Lung (tissue), 12 donors: ENCODE results near the gene DNAH10. TPM values are rescaled to one million over a fixed set of nuclear protein-coding genes. Genes with fewer than 3 reads are reported as not detected.

ENCODE experiments used
- ATAC-seq: fragments of 200-7000 bp; cut with Tn5 transposase; one replicate; pipeline ENCODE4 v1.9.1; 2020; ENCODE audit warnings: moderate number of reproducible peaks; ENCODE audit not compliant: insufficient read depth, low FRiP score
- DNase-seq, 3 donors: peaks; one replicate each; pipeline ENCODE4 v3.0.0-alpha.2; 2013 to 2017
- H3K27ac ChIP-seq, 2 donors: one replicate each; pipeline ENCODE4 v1.5.1; 2013; ENCODE audit warnings: mild to moderate bottlenecking in 2 of 2, moderate library complexity in 2 of 2, control low read depth in 1 of 2, inconsistent platforms in 1 of 2, low read depth in 1 of 2, low read length in 1 of 2
- H3K27me3 ChIP-seq, 3 donors: one replicate each; pipeline ENCODE4 v1.5.1; 2013; ENCODE audit warnings: low read length in 2 of 3; ENCODE audit not compliant: control insufficient read depth in 3 of 3, insufficient read depth in 3 of 3
- H3K36me3 ChIP-seq, 4 donors: one replicate each; pipeline ENCODE4 v1.5.1; 2013; ENCODE audit warnings: low read length in 4 of 4, mild to moderate bottlenecking in 1 of 4, moderate library complexity in 1 of 4; ENCODE audit not compliant: control insufficient read depth in 4 of 4, insufficient read depth in 4 of 4
- H3K4me1 ChIP-seq, 5 donors: one replicate each; pipeline ENCODE4 v1.5.1; 2013; ENCODE audit warnings: low read length in 5 of 5, mild to moderate bottlenecking in 2 of 5, moderate library complexity in 1 of 5; ENCODE audit not compliant: control insufficient read depth in 5 of 5, insufficient read depth in 5 of 5
- H3K4me3 ChIP-seq: one replicate; pipeline ENCODE4 v1.5.1; 2013; ENCODE audit warnings: mild to moderate bottlenecking, control low read depth, moderate library complexity
- H3K9ac ChIP-seq, 2 donors: one replicate each; pipeline ENCODE4 v1.5.1; 2013; ENCODE audit warnings: low read length in 2 of 2, control low read depth in 1 of 2; ENCODE audit not compliant: insufficient read depth in 1 of 2
- H3K9me3 ChIP-seq, 4 donors: one replicate each; pipeline ENCODE4 v1.5.1; 2013; ENCODE audit warnings: low read length in 3 of 4, mild to moderate bottlenecking in 1 of 4, moderate library complexity in 1 of 4; ENCODE audit not compliant: control insufficient read depth in 4 of 4, insufficient read depth in 3 of 4
- WGBS, 2 donors: extraction: QIAGEN DNeasy Blood & Tissue Kit; methylation state at CpG; one replicate each; pipeline ENCODE4 v1.1.7; 2013; 5-methylcytosine and 5-hydroxymethylcytosine counted together
- polyA plus RNA-seq, 2 donors: library from polyadenylated mRNA; stranded (reverse); fragments of 200-250 nt; gene quantifications; one replicate each; pipeline ENCODE4 v1.2.1, GENCODE V29; 2013
- total RNA-seq, 2 donors: library from RNA; depleted of rRNA in 1 of 2; stranded (reverse); fragments of >200 nt in 1 of 2; gene quantifications; one replicate each; pipeline ENCODE4 v1.2.1, GENCODE V29; 2014 to 2021
- TF ChIP-seq, protein P1 (sequence below): IDR thresholded peaks from 2 replicates; pipeline ENCODE4 v1.5.1; 2012; ENCODE audit warnings: mild to moderate bottlenecking; ENCODE audit errors: control extremely low read depth, extremely low read depth
- donor health status: control.
- donor health status: control.
- donor health status: Bipolar disorder and iron deficiency.
- donor health status: healthy.
- donor health status: DM: yes; HTN: yes; CAD: no.

Gene DNAH10
- total and polyA plus RNA-seq, 4 donors: 2.0 to 21.7 (median 9.1) TPM

DNA sequence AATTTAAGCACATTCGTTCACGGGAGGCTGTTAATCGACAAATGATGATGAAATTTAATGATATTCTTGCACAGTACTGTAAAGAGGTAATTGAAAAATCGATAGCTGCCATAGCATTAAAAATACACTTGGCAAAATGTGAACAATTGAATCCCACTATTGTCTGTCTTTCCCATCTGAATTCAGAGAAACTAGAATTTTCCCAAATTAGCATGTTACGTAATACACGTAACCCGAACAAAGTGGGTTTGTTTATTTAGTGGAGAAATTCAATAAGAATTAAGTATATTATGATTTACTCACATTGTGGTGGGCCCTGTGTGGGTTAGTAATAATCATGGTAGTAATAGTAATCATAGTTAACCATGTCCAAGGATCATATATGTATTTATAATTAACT is 31.9 kb downstream of the DNAH10 start:
- H3K4me3 ChIP-seq: no peak overlapping the region
- TF ChIP-seq, protein P1, sequence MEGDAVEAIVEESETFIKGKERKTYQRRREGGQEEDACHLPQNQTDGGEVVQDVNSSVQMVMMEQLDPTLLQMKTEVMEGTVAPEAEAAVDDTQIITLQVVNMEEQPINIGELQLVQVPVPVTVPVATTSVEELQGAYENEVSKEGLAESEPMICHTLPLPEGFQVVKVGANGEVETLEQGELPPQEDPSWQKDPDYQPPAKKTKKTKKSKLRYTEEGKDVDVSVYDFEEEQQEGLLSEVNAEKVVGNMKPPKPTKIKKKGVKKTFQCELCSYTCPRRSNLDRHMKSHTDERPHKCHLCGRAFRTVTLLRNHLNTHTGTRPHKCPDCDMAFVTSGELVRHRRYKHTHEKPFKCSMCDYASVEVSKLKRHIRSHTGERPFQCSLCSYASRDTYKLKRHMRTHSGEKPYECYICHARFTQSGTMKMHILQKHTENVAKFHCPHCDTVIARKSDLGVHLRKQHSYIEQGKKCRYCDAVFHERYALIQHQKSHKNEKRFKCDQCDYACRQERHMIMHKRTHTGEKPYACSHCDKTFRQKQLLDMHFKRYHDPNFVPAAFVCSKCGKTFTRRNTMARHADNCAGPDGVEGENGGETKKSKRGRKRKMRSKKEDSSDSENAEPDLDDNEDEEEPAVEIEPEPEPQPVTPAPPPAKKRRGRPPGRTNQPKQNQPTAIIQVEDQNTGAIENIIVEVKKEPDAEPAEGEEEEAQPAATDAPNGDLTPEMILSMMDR: no peak
- no peak for ATAC-seq
- DNase-seq: no peak
- no peak overlapping the region for H3K27ac ChIP-seq
- no peaks in the 10 kb centered on the region for H3K9me3 ChIP-seq
- no peaks in the 10 kb centered on the region for H3K4me1 ChIP-seq
- no peaks in the 10 kb centered on the region for H3K36me3 ChIP-seq
- WGBS, 2 donors: 79 to 82% methylated on average over 7 of the region's 7 CpGs
- no peak overlapping the region for H3K9ac ChIP-seq
- H3K27me3 ChIP-seq: no peaks in the 10 kb centered on the region

DNA sequence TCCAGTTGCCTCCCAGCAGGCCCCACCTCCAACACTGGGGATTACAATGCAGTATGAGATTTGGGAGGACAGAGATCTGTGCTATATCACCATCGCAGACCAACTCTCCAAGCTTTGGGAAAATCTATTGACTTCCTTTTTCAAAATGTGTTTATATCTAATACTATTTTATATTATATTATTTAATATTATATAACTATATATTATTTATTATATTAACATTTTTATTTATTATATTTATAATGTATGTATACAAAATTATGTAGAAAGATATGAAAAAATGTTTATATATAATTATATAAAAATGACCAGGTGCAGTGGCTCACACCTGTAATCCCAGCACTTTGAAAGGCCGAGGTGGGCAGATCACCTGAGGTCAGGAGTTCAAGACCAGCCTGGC is 36.4 kb downstream of the DNAH10 start:
- TF ChIP-seq, protein P1: no peak

DNA sequence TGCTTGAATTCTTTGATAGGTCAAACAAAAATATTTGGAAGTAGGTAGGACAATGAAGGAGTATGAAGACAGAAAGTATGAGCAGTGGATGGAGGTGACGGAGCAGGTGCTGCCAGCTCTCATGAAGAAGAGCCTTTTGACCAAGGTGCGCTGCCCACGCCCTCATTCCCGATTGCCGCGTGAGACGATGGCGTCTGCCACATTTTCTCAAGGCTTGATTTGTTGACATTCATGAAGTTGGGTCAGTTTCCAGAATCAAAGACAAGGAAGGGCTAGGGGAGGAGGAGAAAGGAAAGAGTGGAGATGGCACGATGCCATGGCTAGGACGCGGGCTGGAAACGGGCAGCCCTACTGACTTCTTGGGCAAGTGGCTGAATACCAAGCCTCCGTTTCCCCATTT is 37.1 kb downstream of the DNAH10 start:
- no peak overlapping the region for H3K9ac ChIP-seq
- no peaks in the 10 kb centered on the region for H3K27me3 ChIP-seq
- TF ChIP-seq, protein P1: no peak
- ATAC-seq (no peak), DNase-seq (no peak)
- no peaks in the 10 kb centered on the region for H3K4me1 ChIP-seq
- no peak overlapping the region for H3K27ac ChIP-seq
- H3K36me3 ChIP-seq: no peaks in the 10 kb centered on the region
- WGBS, 2 donors: 89 to 94% methylated on average over 13 of the region's 13 CpGs
- H3K9me3 ChIP-seq: no peaks in the 10 kb centered on the region
- H3K4me3 ChIP-seq: no peak overlapping the region

More for the DNA sequence above, 36.4 kb downstream of the DNAH10 start:
- ATAC-seq (no peak), DNase-seq (no peak)
- H3K36me3 ChIP-seq: no peaks in the 10 kb centered on the region
- H3K9ac ChIP-seq: no peak overlapping the region
- no peaks in the 10 kb centered on the region for H3K4me1 ChIP-seq
- H3K4me3 ChIP-seq: no peak overlapping the region
- H3K27ac ChIP-seq: no peak overlapping the region
- 95% methylated on average over 2 of the region's 2 CpGs for WGBS, 2 donors
- no peaks in the 10 kb centered on the region for H3K9me3 ChIP-seq
- H3K27me3 ChIP-seq: no peaks in the 10 kb centered on the region

DNA sequence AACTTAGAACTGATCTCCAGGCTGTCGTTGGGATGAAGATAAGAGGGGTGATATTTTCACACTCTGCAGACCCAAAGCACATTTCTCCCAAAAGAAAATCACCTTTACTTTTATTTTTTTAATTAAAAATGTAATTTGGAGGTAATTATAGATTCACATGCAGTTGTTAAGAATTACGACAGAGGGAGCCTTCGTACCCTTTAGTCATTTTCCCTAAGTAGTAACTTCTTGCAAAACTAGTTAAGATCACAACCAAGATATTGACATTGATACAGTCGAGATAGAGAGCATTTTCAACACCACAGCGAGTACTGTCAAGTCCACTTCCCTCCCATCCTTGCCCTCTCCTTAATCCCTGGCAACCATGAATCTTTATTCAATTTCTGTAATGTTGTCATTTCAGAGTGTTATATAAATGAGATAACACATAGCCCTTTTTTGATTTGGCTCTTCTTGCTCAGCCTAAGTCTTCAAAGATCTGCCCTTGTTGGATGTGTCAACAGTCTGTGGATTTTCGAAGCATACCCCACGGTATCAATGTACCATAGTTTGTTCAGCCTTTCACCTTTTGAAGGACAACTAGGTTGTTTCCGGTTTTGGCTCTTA is 39.6 kb downstream of the DNAH10 start:
- WGBS, 2 donors: 55 to 67% methylated on average over 8 of the region's 8 CpGs
- H3K4me3 ChIP-seq: no peak overlapping the region
- DNase-seq (peak in 2 of 3 donors; percentile 9 to 28), ATAC-seq (no peak)
- H3K36me3 ChIP-seq: no peaks in the 10 kb centered on the region
- peaks cover 0 to 6% (median 0%) of the 10 kb centered on the region in 5 donors for H3K4me1 ChIP-seq
- H3K9ac ChIP-seq: no peak overlapping the region
- no peaks in the 10 kb centered on the region for H3K9me3 ChIP-seq
- no peaks in the 10 kb centered on the region for H3K27me3 ChIP-seq
- no peak overlapping the region for H3K27ac ChIP-seq
- TF ChIP-seq, protein P1: no peak
